Activated gamma-delta T cell treated with Interleukin-2 at 50 U/mL for 16 hours (primary cell): ENCODE data around the gene SYNGR1.
"Not testable (repeated sequence)": the region's sequence is repeated elsewhere in the genome, so short reads cannot be mapped to it uniquely, and the experiment has no call there.

ENCODE experiments used
- DNase-seq: peaks from one replicate; pipeline ENCODE4 v3.0.0-alpha.2; 2020

Gene SYNGR1

DNA sequence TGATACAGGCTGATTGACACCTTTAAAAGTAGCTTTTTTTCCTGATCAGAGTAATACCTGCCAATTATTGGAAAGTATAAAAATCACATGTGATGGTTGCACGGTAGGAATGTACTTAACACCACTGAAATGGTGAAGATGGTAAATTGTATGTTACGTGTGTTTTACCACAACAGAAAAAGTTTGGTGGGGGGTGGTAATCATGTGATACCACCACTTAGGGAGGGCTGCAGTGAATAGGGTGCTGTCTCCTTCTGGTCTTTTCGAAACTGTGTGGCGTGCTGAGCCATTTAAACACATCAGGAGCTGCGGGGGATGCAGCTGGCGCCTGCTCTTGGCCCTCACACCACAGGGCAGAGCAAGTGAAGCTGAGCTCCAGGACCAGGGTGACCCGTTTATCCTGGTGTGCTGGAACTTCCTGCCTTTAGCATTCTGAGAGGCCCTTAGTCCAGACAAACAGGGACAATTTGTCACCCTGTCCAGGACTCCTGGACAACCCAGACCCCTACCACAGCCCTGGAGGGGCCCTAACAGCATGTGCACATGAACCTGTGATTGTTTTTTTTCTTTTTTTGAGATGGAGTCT, 2.6 kb downstream of the SYNGR1 start:
- DNase-seq: no peak

DNA sequence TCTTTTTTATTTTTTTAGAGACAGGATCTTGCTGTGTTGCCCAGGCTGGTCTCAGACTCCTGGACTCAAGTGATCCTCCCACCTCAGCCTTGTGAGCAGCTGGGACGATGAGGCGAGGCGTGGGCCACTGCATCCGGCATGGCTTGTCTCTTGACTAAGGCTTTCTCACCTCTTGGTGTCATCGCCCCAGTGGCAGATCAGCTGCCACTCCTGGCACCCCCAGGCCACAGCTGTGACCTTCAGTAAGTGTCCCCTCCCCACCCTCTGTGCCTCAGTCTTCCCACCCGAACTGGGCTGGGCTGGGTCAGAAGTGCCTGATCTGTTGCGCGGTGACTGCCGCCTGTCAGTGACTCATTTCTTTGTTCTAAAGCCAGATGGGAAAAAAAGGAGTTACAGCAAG, 3.6 kb downstream of the SYNGR1 start:
- DNase-seq: no peak

DNA sequence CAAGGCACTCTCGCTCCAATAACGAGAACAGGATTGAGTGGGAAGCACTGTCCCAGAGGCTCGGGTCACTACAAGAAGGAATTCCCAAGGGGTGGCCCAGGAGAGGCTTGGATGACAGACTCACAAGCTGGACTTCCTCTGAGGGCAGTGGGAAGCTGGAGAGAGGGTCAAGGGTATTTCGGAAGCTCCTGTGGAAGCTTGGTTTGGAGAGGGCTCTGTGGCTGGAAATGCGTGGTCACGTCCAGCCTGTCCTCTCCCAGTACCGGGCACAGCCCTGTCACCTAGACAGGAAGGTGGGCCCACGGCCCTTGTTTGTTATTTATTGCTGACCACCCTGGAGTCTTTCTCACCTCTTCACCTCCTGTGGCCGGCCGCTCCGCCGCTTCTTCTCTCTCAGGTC, 5.3 kb downstream of the SYNGR1 start:
- DNase-seq: no peak

DNA sequence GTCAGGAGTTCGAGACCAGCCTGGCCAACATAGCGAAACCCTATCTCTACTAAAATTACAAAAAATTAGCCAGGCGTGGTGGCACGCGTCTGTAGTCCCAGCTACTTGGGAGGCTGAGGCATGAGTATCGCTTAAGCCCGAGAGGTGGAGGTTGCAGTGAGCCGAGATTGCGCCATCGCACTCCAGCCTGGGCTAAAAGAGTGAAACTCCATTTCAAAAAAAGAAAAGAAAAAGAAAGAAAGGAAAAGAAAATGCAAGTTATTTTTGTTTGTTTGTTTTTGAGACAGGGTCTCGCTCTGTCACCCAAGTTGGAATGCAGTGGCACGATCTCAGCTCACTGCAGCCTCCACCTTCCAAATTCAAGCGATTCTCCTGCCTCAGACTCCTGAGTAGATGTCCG, 6.0 kb downstream of the SYNGR1 start:
- DNase-seq: not testable (repeated sequence)

DNA sequence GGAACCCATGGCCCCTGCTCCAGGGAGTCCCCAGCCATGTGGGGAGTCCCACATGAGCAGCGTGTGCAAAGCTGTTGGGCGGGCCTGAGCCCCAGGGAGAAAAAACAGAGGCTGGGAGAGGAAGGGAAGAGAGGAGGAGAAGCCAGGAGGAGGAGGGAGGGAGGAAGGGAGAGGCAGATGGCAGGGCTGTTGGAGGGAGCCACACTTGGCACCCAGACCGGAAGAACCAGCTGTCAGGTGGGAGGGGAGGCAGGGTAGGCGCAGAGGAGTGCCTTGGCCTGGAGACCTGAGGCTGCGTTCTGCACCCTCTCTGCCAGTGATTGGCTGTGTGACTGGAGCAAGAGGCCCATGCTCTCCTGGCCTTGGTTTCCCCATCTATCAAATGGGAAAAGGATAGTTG, 6.7 kb downstream of the SYNGR1 start:
- no peak for DNase-seq

DNA sequence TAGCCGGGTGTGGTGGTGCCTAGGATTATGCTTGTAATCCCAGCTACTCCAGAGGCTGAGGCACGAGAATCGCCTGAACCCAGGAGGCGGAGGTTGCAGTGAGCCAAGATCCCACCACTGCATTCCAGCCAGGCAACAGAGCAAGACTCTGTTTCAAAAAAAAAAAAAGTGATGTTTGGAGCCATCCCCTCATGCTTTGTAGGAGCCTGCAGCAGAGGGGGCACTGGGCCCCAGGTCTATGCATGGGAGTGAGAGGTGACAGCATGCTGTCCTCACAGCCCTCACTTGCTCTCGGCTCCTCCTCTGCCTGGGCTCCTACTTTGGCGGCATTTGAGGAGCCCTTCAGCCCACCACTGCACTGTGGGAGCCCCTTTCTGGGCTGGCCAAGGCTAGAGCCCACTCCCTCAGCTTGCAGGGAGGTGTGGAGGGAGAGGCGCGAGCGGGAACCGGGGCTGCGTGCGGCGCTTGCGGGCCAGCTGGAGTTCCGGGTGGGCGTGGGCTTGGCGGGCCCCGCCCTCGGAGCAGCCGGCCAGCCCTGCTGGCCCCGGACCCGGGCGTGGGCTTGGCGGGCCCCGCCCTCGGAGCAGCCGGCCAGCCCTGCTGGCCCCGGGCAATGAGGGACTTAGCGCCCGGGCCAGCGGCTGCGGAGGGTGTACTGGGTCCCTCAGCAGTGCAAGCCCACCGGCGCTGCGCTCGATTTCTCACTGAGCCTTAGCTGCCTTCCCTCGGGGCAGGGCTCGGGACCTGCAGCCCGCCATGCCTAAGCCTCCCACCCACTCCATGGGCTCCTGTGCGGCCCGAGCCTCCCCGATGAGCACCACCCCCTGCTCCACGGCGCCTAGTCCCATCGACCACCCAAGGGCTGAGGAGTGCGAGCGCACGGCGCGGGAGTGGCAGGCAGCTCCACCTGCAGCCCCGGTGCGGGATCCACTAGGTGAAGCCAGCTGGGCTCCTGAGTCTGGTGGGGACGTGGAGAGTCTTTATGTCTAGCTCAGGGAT, 7.6 kb downstream of the SYNGR1 start:
- DNase-seq: not testable (repeated sequence)

DNA sequence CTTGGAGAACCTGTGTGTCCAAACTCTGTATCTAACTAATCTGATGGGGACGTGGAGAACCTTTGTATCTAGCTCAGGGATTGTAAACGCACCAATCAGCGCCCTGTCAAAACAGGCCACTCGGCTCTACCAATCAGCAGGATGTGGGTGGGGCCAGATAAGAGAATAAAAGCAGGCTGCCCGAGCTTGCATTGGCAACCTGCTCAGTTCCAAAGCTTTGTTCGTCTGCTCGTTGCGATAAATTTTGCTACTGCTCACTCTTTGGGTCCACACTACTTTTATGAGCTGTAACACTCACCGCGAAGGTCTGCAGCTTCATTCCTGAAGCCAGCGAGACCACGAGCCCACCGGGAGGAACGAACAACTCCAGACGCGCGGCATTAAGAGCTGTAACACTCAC, 8.4 kb downstream of the SYNGR1 start:
- not testable (repeated sequence) for DNase-seq

DNA sequence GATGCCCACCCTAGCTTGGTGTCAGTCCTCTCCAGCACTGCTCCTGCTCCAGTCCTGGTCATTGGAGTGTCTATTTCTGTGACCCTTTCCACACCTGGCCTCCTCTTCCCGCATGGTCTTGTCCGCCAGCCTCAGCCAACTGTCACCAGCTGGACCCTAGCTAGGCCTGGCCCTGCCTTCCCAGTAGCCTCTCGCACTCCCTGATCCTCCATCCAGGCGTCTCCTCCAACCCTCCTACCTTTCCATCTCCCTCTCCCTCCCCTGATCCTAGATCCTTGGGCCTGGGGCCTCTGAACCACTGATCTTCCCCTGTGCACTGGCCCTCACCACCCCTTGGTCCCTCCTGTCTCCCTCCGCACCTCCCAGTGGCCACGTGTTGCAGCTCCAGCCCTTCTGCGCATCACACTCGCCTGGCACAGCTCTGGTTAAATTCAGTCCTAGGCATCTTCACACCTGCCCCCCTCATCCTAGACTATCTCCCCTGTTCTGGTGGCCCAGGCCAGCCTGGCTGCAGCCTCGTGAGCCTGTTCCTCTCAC, 9.9 kb downstream of the SYNGR1 start:
- DNase-seq: no peak

DNA sequence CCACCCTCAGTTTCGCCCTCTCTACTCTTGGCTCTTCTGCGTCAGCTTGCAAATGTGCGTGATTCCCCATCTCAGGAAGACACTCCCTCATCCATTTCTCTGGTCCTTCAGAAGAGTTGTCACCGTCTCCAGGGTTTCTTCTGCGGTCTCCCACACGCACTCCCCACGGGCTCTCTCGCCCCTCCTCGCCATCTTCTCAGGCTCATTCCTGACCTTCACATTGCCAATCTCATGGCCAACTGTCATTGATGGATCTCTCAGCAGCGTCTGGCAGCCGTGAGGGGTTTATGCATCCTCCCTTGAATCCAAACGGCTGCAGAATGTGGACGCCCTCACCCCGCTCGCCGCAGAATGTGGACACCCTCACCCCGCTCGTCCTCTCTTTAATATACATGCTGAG, 10.5 kb downstream of the SYNGR1 start:
- DNase-seq: no peak

DNA sequence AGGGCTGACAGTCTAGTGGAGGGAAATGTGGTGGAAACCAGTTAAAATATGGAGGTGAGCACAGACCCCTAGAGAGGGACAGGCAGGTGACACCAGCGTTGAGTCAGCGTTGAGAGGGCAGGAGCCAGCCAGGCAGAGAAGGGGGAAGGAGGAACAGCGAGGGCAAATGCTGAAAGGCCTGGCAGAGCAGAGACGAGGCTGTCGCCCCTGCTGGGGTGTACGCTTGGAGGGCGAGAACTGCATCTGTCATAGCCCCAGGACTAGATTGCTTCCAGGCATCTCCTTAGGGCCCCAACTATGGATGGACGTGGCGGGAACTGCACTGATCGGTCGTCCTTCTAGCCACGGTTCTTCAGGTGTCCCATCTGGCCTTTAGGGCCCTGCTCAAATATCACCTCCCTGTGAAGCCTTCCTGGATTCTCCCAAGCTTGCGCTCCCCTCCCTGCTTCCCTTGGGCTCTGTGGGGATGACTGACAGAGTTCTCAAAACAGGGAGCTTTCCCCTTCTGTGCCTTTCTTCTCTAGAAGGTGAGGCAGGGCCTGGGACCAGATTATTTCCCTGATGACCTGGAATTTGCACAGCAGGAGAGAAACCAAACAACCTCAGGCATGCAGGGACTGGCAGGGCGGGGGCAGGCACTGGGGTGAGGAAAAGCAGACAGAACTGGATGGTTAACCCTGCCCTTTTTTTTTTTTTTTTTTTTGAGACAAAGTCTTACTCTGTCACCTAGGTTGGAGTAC, 11.1 kb downstream of the SYNGR1 start:
- DNase-seq: no peak

DNA sequence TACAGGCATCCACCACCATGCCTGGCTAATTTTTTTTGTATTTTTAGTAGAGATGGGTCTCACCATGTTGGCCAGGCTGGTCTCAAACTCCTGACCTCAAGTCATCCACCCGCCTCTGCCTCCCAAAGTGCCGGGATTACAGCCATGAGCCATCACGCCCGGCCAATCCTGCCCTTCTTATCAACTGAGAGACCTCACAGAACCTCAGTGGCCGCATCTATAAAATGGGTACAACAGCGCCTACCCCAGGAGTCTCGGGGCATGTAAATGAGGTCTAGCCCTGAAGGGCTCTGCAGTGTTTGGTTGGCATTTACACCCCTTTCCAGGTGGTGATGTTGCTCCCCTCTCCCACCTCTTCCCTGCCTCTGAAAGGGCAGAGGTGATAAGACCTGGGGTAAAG, 11.7 kb downstream of the SYNGR1 start:
- DNase-seq: no peak

DNA sequence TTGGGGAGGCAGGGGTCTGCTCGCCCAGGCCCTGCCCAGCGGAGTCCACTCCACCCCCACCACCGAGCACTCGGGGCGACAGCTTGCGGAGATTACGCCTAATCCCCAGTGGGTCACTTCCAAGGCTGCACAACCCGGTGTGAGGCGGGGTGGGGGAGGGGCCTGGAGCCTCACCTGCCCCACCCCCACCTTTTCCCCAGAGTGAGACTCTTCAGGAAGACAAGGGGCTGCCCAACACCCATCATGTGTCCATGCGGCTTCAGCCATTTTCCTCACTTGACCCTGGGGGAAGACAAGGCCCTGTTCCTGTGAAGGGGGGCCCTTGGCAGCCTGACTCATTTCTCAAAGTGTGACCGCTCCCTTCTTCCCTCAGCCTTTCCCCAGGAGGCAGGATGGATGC, 12.5 kb downstream of the SYNGR1 start:
- DNase-seq: no peak

DNA sequence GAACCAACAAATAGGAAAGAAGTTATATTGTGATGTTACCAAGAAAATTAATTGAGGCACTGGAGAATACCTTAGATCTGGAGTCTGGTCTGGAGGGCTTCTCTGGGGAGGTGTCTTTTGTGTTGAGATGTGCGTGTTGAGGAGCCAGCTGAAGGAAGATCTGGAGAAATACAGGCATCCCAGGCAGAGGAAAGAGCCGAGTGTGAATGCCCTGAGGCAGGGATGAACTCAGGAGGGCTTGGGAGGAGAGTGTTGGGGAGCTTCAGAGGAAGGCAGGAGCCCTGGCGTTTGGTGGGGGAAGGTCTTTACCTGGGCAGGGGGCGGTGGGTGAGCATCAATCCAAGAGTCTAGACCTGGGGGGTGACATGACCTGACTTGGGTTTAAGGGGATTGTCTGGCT, 13.1 kb downstream of the SYNGR1 start:
- DNase-seq: no peak

DNA sequence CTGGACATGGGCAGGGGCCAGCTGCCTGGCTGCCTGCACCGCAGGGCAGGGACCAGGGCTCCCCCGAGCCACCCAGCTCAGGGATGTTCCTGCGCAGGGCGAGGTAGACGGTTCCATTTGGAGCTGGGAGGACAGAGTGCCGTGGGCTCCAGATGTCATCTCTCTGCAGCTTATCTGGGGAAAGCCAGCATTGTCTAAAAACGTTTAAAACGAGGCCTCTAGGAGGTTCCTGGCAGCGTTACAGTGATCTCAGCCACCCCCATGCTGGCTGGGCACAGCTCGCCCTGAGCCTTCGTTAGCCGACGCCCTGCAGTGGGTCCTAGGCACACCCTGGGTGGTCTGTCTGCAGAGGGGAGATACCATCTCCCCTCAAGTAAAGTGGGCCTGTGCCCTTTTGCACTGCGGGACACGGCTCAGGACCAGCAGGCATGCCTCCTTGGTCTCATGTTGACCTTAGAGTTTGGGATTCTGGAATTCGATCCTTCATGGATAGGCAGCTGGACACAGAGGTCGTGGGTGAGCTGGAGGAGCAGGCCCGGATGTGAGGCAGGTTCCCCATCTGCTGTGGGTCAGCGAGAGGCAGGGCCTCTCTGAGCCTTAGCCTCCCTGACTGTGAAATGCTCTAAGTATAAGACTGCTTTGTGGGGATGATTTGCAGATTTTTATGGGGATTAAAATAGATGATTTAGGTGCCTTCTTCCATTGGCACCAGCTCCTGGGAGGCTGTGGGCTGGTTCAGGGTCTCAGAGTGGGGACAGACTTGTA, 14.1 kb downstream of the SYNGR1 start:
- DNase-seq: no peak

DNA sequence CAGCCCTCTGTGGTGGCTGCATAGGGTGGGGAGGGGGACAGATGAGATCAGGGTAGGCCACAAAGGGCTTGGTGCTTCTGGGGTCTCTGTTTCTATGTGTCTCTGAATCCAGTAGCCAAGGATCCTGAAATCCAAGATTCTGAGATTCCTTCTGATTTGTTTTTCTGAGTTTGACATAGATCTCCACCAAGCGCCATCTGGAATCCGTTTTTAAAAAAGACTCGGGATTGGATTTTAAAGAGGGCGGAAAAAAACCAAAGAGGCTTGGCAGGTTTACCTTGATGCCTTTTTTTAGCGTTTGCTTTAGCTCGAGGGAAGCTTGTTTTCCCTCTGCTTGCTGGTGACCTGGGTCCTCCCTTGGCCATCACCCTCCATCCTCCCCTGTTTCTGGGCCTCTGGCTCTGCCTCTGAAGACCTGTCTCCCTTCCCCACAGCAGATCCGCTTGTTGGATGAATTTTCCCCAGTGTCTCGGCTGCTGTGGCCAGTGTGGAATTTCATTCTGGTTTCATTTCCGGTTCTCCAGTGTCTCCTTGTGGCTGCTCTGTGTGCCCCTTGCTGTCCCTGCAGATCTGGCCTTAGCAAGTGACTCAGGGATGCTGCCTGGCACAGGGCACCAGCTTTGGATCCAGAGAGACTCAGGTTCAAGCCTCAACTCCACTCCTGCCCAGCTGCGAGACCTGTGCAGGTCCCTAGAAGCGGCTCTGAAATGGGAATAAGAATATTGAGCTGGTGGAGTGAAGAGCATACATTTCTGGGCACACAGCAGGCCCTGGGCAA, 15.1 kb downstream of the SYNGR1 start:
- DNase-seq: no peak

DNA sequence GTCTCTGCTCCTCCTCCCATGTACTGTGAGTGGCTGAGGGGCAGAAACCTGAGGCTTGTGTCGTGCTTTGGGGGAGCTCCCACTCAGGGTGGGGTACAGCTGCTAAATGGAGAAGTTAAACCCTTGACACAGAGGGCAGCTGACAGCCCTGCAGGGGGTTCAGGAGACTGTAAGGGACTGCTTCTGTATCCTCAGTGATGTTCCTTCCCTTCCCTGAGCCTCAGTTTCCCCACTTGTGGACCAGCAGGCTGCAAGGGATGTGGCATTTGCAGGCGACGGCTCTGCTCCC, 15.6 kb downstream of the SYNGR1 start:
- no peak for DNase-seq

DNA sequence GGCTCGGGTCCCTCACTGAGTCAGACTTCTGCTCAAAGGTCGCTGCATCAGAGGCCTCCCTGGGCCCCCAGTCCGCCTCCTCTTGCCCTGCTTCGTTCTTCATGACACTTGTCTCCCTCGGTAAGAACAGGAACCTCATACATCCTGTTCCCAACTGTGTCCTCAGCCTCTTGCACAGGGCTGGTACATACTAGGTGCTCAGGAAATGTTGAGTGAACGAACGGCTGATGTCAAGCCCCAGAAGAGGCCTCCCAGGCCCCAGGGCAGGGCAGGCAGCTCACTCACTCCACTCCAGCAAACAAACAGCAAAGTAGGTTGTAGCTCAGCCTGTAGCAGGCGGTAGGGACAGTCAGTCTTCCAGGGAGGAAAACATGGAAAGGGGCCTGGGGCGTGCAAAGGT, 17.2 kb downstream of the SYNGR1 start:
- DNase-seq: no peak

DNA sequence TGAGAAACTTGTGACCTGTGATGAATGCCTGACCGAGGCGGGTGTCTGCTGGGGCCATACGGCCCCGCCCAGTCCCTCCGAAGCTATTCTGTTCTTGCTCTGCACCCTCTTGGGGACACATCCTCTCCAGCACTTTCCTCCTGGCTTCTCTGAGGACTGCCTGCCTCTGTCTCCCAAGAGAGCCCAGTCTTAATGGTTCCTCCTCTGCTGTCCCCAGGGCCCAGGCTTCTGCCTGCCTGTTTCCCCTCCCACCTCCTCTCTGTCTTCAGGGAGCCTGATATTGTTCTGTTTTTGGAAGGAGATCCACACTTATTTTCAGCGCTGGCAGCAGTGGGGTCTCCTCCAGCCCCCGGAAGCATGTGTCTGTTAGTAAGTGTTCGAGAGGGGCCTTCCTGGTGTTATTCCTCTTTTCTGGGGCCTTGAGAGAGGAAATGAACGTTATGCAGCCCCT, 18.7 kb downstream of the SYNGR1 start:
- DNase-seq: no peak

DNA sequence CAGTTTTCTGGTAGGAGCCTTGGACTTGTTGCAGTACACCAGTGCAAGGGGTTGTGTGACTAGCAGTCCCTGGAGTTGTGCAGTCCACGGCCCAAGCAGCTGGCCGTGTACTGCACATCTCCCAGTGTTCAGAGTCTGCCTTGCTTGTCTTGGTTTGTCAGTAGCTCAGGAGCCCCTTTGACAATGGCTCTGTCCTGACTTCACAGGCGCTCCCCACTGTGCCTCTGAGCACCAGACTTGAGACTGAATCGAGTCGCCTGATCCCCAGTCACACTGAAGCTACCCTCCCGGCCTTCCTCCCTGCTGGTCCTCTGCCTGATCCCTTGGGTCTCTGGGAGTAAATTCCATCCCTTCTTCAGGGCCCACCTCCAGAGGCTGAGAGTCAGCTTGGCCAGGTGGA, 19.4 kb downstream of the SYNGR1 start:
- no peak for DNase-seq

DNA sequence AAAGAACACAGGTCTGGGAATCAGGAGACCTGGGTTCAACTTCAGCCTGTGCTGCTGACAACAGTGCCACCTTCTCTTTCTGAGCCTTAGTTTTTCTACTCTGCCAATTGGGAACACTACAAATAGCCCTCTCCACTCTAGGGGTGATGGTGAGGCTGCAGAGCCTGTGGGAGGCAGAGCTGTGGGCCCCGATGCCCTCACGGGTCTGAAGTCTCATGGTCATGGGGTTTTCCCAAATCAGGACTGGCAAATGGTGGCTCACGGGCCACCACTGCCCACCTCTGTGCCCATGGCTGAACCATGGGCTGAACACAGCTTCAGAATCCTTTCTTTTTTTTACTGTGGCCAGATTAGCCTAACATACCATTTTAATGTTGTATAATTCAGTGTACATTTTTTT, 19.8 kb downstream of the SYNGR1 start:
- no peak for DNase-seq

DNA sequence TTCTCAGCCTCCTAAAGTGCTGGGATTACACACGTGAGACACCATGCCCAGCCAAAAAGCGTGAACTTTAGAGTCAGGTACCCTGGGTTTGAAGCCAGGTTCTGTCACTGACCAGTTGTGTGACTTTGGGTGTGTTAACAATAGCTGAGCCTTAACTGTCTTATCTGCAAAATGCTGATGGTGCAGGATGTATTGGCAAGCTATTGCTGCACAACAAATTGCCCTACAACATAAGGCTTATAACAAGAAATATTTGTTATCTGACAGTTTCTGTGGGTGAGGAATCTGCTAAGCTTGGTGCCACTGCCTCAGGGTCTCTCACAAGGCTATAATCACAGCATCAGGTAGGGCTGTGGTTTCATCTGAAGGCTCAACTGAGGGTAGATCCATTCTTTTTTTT, 21.9 kb downstream of the SYNGR1 start:
- DNase-seq: no peak

DNA sequence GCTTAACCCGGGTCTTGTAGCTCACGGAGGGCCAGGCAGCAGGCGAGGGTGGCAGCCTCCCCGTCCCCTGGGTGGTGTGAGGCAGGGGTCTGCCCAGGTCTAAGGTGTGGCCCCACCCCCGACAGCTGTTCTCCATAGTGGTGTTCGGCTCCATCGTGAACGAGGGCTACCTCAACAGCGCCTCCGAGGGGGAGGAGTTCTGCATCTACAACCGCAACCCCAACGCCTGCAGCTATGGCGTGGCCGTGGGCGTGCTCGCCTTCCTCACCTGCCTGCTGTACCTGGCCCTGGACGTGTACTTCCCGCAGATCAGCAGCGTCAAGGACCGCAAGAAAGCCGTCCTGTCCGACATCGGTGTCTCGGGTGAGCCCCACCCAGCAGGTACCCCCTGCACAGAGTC, 24.4 kb downstream of the SYNGR1 start:
- no peak for DNase-seq
